NB4 (cell line): Measurements from ENCODE around the gene RSKR.

Experiments
- DNase-seq: peaks from one replicate; pipeline ENCODE4 v3.0.0; 2010; ENCODE audit warnings: low read depth
- H3K4me3 ChIP-seq: one replicate; pipeline ENCODE4 v1.5.1; 2011; ENCODE audit warnings: mild to moderate bottlenecking, low read depth, low read length, moderate library complexity
- CTCF ChIP-seq: IDR thresholded peaks from one replicate; pipeline ENCODE4 v1.5.1; 2012; ENCODE audit warnings: low read depth, low read length
- MYC ChIP-seq: IDR thresholded peaks from 2 replicates; pipeline ENCODE4 v1.6.1; 2011; ENCODE audit warnings: low read depth, low read length
- POLR2A ChIP-seq: IDR thresholded peaks from 2 replicates; pipeline ENCODE4 v1.6.1; 2011; ENCODE audit warnings: mild to moderate bottlenecking; ENCODE audit not compliant: insufficient read length; ENCODE audit errors: extremely low read depth
- TF ChIP-seq, protein P1 (sequence below): IDR thresholded peaks from 2 replicates; pipeline ENCODE4 v1.6.1; 2011; ENCODE audit warnings: low read depth, low read length

The RSKR gene

DNA sequence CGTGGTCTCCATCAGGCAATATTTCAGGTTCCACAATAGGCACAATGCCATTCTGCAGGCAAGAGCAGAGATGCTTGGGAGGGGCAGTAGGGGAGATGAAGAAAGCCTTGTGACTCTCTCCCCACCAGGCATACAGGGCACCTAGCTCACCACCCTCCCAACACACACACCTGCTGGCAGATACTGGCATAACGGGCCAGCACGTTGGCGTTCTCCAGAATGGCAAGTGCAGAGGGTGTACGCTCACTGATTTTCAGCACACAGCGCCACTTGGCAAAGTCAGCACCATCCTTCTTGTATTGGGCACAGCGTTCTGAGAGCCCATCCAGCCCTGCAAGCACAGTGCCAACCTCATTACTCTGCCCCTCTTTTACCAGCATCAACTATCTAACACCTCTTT is 39.5 kb downstream of the RSKR start:
- TF ChIP-seq, protein P1, sequence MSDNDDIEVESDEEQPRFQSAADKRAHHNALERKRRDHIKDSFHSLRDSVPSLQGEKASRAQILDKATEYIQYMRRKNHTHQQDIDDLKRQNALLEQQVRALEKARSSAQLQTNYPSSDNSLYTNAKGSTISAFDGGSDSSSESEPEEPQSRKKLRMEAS, result no peak
- no peak for TF ChIP-seq POLR2A
- TF ChIP-seq MYC, result no peak
- no peak for TF ChIP-seq CTCF
- no peak for DNase-seq
- H3K4me3 ChIP-seq, result no peak overlapping the region

DNA sequence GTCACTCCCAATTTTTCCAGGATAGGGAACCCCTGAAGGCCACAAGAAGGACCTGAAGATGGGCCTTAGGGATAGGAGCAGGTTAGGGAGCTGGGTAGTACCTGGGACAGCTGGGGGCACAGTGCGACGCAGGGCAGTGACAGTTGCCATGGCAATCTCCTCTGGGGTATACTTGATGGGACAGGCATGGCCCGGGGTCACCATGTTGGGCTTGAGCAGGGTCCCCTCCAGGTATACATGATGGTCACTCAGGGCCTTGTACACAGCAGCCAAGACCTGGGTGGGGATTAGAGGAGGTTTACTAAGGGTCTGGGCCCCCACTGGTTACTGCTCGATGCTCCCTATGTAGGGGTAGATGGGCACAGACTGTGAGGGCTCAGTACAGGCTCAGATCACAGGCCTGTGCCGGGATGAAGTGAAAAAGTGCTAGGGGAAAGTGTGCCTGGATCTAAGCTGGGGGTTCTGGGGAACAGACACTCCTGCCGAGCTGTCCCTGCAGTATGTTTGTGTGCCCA is 40.0 kb downstream of the RSKR start:
- TF ChIP-seq, protein P1, result no peak
- TF ChIP-seq POLR2A (no peak), CTCF (no peak), MYC (no peak)

DNA sequence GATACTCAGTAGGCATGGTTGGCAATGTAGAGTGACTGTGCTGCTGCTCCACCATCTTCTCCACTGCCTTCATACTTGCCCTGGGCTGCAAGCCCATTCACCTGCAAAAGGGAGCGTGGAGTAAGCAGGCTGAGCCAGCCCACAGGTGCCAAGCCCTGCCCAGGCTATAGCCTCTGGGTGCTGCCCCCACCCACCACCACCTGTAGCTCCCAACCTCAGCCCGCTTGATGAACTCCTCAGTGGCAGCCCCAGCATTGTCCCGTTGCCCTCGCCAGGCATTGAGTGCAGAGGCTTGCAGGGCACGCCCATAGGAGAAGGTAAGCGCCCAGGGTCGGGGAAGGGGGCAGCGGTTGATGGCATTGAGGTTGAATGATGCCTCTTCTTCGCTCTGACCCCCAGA is 40.5 kb downstream of the RSKR start:
- H3K4me3 ChIP-seq, result no peak overlapping the region
- TF ChIP-seq MYC (no peak), POLR2A (no peak), CTCF (no peak)
- TF ChIP-seq, protein P1, result no peak
- no peak for DNase-seq

More for the DNA sequence above, 40.0 kb downstream of the RSKR start:
- no peak for DNase-seq
- H3K4me3 ChIP-seq, result no peak overlapping the region

GRCh38 chr17:28573040-28573380 is 41.0 kb downstream of the RSKR start:
- H3K4me3 ChIP-seq, result no peak overlapping the region
- TF ChIP-seq, protein P1, result no peak
- TF ChIP-seq CTCF (no peak), MYC (no peak), POLR2A (no peak)
- DNase-seq, result no peak

- H3K4me3 ChIP-seq, result peak overlapping the region; percentile 77
- DNase-seq, result no peak
- no peak for TF ChIP-seq POLR2A
- no peak for TF ChIP-seq MYC
- TF ChIP-seq CTCF, result no peak
- TF ChIP-seq, protein P1, result no peak
Observed at GRCh38 chr17:28572259-28573039, 41.5 kb downstream of the RSKR start.
